HepG2 (cell line): ENCODE data around the gene GTSF1L. TPM values are rescaled to one million over a fixed set of nuclear protein-coding genes. Genes with fewer than 3 reads are reported as not detected.

Source experiments
- ATF7-NPFF ChIP-seq: sonication (generic); formaldehyde crosslinking; IDR thresholded peaks from 2 replicates; pipeline ENCODE4 v1.8.1; 2023; ENCODE audit warnings: mild to moderate bottlenecking, low read depth, missing genetic modification reagents, moderate library complexity
- DR1 ChIP-seq: sonication (generic); formaldehyde crosslinking; IDR thresholded peaks from 2 replicates; pipeline ENCODE4 v1.8.0; 2021; ENCODE audit warnings: mild to moderate bottlenecking, missing genetic modification reagents, inconsistent platforms
- ETV5 ChIP-seq: IDR thresholded peaks from 2 replicates; pipeline ENCODE4 v1.6.1; 2018; ENCODE audit warnings: missing biosample characterization, missing genetic modification reagents, inconsistent platforms, borderline replicate concordance
- HNRNPLL ChIP-seq: fragments of 200-400 bp; formaldehyde crosslinking; IDR thresholded peaks from 2 replicates; pipeline ENCODE4 v1.6.1; 2017; ENCODE audit warnings: mild to moderate bottlenecking, low read depth, low read length; ENCODE audit not compliant: poor library complexity, severe bottlenecking
- KDM4B ChIP-seq: sonication (generic); formaldehyde crosslinking; IDR thresholded peaks from 2 replicates; pipeline ENCODE4 v1.4.0; 2020; ENCODE audit warnings: missing genetic modification reagents
- MIER2 ChIP-seq: IDR thresholded peaks from 2 replicates; pipeline ENCODE4 v1.6.1; 2016; ENCODE audit warnings: missing biosample characterization, missing genetic modification reagents
- TCF7 ChIP-seq: sonication (generic); IDR thresholded peaks from 2 replicates; pipeline ENCODE4 v1.6.1; 2016; ENCODE audit warnings: antibody characterized with exemption, low read depth
- ZNF501 ChIP-seq: sonication (generic); formaldehyde crosslinking; IDR thresholded peaks from 2 replicates; pipeline ENCODE4 v1.5.1; 2020; ENCODE audit warnings: mild to moderate bottlenecking, moderate library complexity, missing genetic modification reagents
- ZNF670 ChIP-seq: sonication (generic); formaldehyde crosslinking; IDR thresholded peaks from 2 replicates; pipeline ENCODE4 v1.8.0; 2022; ENCODE audit warnings: mild to moderate bottlenecking, missing genetic modification reagents, borderline replicate concordance
- ZNF7 ChIP-seq: IDR thresholded peaks from 2 replicates; pipeline ENCODE4 v1.6.1; 2016; ENCODE audit warnings: missing biosample characterization, missing genetic modification reagents
- ZNF891 ChIP-seq: sonication (generic); formaldehyde crosslinking; IDR thresholded peaks from 2 replicates; pipeline ENCODE4 v1.5.0; 2020; ENCODE audit warnings: mild to moderate bottlenecking, missing genetic modification reagents
- polyA plus RNA-seq, 8 experiments: library from polyadenylated mRNA; depleted of rRNA in 3 of 8; stranded (reverse) in 7 of 8; unstranded in 1 of 8; fragments of >200 nt; fragmentation: Illumina TruSeq in 4 of 8; extraction: Trizol in 4 of 8; gene quantifications; 2 replicates each; pipeline versions ENCODE4 v1.2.1 to v1.2.3, GENCODE V29; 2011 to 2016; ENCODE audit warnings: low read depth in 4 of 8, missing spikeins in 1 of 8, mixed read lengths in 1 of 8; ENCODE audit not compliant: insufficient read depth in 1 of 8
- total RNA-seq, 5 experiments: library from RNA; depleted of rRNA; stranded (reverse); fragments of >200 nt; fragmentation: Illumina TruSeq; extraction: Trizol; gene quantifications; 2 replicates each; pipeline ENCODE4 v1.2.3, GENCODE V29; 2016; ENCODE audit warnings: low read depth in 1 of 5
- TF ChIP-seq, protein P1 (sequence below): IDR thresholded peaks from 2 replicates; pipeline ENCODE4 v1.6.1; 2018; ENCODE audit warnings: missing genetic modification reagents, mild to moderate bottlenecking, missing compliant biosample characterization
- TF ChIP-seq, protein P2 (sequence below): IDR thresholded peaks from 2 replicates; pipeline ENCODE4 v1.6.1; 2012; ENCODE audit warnings: low read length, improper control_type of control experiment
- TF ChIP-seq, protein P3 (sequence below): sonication (generic); formaldehyde crosslinking; IDR thresholded peaks from 2 replicates; pipeline ENCODE4 v1.8.1; 2022; ENCODE audit warnings: low read depth, mild to moderate bottlenecking, missing genetic modification reagents
- TF ChIP-seq, protein P4 (sequence below): sonication (generic); formaldehyde crosslinking; IDR thresholded peaks from 2 replicates; pipeline ENCODE4 v1.4.0; 2020; ENCODE audit warnings: low read depth, missing genetic modification reagents
- TF ChIP-seq, protein P5 (sequence below): IDR thresholded peaks from 2 replicates; pipeline ENCODE4 v1.6.1; 2012; ENCODE audit warnings: inconsistent platforms

Gene GTSF1L
- total and polyA plus RNA-seq, 2 of the 13 experiments (the other 11 are each of a cell fraction or from before 2014, with no cell fraction given), result not detected

DNA sequence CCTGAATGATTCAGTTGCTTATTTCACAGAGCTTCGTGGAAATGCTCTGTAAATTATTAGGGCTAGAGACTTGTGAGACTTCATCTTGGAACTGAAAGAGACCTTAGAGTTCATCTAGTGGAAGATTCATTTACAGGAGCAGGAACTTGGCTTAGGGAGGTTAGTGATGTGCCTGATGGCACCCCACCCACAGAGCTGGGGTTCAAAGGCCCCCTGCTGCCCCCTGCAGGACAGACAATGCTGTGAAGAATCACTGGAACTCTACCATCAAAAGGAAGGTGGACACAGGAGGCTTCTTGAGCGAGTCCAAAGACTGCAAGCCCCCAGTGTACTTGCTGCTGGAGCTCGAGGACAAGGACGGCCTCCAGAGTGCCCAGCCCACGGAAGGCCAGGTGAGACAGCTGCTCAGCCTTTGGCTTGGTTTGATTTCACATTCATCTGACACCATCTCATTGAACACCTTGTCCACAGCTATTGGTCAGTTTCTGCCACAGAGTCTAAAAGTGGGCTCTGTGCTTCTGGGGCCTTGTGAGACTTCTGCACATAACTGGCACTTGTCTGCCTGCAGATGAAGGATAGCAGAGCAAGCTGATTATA, 34.8 kb downstream of the GTSF1L start (continued):
- TF ChIP-seq HNRNPLL (no peak), KDM4B (0 out of 2 replicates have a peak, but pooled peaks have one; percentile 30), MIER2 (CRISPR knock-in tag) (peak; percentile 61; the same call in 1 of the 2 replicates), ATF7-NPFF (CRISPR knock-in tag) (no peak), ZNF891 (CRISPR knock-in tag) (0 out of 2 replicates have a peak, but pooled peaks have one; percentile 24), ZNF7 (CRISPR knock-in tag) (no peak), TCF7 (no peak), ZNF501 (0 out of 2 replicates have a peak, but pooled peaks have one; percentile 45), ETV5 (CRISPR knock-in tag) (no peak), ZNF670 (CRISPR knock-in tag) (no peak), DR1 (CRISPR knock-in tag) (no peak)
- TF ChIP-seq, protein P1, sequence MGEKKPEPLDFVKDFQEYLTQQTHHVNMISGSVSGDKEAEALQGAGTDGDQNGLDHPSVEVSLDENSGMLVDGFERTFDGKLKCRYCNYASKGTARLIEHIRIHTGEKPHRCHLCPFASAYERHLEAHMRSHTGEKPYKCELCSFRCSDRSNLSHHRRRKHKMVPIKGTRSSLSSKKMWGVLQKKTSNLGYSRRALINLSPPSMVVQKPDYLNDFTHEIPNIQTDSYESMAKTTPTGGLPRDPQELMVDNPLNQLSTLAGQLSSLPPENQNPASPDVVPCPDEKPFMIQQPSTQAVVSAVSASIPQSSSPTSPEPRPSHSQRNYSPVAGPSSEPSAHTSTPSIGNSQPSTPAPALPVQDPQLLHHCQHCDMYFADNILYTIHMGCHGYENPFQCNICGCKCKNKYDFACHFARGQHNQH (CRISPR knock-in tag), result no peak
- TF ChIP-seq, protein P2, sequence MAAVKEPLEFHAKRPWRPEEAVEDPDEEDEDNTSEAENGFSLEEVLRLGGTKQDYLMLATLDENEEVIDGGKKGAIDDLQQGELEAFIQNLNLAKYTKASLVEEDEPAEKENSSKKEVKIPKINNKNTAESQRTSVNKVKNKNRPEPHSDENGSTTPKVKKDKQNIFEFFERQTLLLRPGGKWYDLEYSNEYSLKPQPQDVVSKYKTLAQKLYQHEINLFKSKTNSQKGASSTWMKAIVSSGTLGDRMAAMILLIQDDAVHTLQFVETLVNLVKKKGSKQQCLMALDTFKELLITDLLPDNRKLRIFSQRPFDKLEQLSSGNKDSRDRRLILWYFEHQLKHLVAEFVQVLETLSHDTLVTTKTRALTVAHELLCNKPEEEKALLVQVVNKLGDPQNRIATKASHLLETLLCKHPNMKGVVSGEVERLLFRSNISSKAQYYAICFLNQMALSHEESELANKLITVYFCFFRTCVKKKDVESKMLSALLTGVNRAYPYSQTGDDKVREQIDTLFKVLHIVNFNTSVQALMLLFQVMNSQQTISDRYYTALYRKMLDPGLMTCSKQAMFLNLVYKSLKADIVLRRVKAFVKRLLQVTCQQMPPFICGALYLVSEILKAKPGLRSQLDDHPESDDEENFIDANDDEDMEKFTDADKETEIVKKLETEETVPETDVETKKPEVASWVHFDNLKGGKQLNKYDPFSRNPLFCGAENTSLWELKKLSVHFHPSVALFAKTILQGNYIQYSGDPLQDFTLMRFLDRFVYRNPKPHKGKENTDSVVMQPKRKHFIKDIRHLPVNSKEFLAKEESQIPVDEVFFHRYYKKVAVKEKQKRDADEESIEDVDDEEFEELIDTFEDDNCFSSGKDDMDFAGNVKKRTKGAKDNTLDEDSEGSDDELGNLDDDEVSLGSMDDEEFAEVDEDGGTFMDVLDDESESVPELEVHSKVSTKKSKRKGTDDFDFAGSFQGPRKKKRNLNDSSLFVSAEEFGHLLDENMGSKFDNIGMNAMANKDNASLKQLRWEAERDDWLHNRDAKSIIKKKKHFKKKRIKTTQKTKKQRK, result no peak
- TF ChIP-seq, protein P3, sequence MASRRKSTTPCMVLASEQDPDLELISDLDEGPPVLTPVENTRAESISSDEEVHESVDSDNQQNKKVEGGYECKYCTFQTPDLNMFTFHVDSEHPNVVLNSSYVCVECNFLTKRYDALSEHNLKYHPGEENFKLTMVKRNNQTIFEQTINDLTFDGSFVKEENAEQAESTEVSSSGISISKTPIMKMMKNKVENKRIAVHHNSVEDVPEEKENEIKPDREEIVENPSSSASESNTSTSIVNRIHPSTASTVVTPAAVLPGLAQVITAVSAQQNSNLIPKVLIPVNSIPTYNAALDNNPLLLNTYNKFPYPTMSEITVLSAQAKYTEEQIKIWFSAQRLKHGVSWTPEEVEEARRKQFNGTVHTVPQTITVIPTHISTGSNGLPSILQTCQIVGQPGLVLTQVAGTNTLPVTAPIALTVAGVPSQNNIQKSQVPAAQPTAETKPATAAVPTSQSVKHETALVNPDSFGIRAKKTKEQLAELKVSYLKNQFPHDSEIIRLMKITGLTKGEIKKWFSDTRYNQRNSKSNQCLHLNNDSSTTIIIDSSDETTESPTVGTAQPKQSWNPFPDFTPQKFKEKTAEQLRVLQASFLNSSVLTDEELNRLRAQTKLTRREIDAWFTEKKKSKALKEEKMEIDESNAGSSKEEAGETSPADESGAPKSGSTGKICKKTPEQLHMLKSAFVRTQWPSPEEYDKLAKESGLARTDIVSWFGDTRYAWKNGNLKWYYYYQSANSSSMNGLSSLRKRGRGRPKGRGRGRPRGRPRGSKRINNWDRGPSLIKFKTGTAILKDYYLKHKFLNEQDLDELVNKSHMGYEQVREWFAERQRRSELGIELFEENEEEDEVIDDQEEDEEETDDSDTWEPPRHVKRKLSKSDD (CRISPR knock-in tag), result no peak
- TF ChIP-seq, protein P4, sequence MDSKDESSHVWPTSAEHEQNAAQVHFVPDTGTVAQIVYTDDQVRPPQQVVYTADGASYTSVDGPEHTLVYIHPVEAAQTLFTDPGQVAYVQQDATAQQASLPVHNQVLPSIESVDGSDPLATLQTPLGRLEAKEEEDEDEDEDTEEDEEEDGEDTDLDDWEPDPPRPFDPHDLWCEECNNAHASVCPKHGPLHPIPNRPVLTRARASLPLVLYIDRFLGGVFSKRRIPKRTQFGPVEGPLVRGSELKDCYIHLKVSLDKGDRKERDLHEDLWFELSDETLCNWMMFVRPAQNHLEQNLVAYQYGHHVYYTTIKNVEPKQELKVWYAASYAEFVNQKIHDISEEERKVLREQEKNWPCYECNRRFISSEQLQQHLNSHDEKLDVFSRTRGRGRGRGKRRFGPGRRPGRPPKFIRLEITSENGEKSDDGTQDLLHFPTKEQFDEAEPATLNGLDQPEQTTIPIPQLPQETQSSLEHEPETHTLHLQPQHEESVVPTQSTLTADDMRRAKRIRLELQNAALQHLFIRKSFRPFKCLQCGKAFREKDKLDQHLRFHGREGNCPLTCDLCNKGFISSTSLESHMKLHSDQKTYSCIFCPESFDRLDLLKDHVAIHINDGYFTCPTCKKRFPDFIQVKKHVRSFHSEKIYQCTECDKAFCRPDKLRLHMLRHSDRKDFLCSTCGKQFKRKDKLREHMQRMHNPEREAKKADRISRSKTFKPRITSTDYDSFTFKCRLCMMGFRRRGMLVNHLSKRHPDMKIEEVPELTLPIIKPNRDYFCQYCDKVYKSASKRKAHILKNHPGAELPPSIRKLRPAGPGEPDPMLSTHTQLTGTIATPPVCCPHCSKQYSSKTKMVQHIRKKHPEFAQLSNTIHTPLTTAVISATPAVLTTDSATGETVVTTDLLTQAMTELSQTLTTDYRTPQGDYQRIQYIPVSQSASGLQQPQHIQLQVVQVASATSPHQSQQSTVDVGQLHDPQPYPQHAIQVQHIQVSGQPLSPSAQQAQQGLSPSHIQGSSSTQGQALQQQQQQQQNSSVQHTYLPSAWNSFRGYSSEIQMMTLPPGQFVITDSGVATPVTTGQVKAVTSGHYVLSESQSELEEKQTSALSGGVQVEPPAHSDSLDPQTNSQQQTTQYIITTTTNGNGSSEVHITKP (CRISPR knock-in tag), result 0 out of 2 replicates have a peak, but pooled peaks have one; percentile 55
- TF ChIP-seq, protein P5, sequence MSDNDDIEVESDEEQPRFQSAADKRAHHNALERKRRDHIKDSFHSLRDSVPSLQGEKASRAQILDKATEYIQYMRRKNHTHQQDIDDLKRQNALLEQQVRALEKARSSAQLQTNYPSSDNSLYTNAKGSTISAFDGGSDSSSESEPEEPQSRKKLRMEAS, result no peak
